Coronary artery (tissue), 2 donors: ENCODE data around the gene UBE3B.

Experiments used
- DNase-seq: peaks from one replicate; pipeline ENCODE4 v3.0.0-alpha.2; 2017; ENCODE audit warnings: low spot score
- H3K27ac ChIP-seq, 2 donors: fragments of 200-600 bp; sonication (generic); one replicate each; pipeline ENCODE4 v1.5.1; 2016 to 2019
- H3K4me3 ChIP-seq: fragments of 200-600 bp; sonication (generic); 2 replicates; pipeline ENCODE4 v1.5.1; 2016; ENCODE audit warnings: mild to moderate bottlenecking, moderate library complexity
- CTCF ChIP-seq: fragments of 200-600 bp; sonication (generic); IDR thresholded peaks from one replicate; pipeline ENCODE4 v1.5.1; 2019; ENCODE audit warnings: antibody characterized with exemption

Gene UBE3B

GRCh38 chr12:109542876-109543275, 65.4 kb downstream of the UBE3B start:
- DNase-seq = no peak
- no peak overlapping the region for H3K4me3 ChIP-seq
- no peak overlapping the region for H3K27ac ChIP-seq
- TF ChIP-seq CTCF = no peak

- no peak overlapping the region for H3K4me3 ChIP-seq
- no peak overlapping the region for H3K27ac ChIP-seq
- DNase-seq = no peak
- no peak for TF ChIP-seq CTCF
These were observed 67.6 kb downstream of the UBE3B start for GRCh38 chr12:109544955-109545531.

GRCh38 chr12:109545826-109546225, 68.4 kb downstream of the UBE3B start:
- TF ChIP-seq CTCF = no peak
- H3K27ac ChIP-seq = no peak overlapping the region
- no peak overlapping the region for H3K4me3 ChIP-seq
- no peak for DNase-seq

- no peak for TF ChIP-seq CTCF
- DNase-seq = no peak
These were observed 69.9 kb downstream of the UBE3B start for GRCh38 chr12:109547286-109547685.

GRCh38 chr12:109548258-109548657, 70.8 kb downstream of the UBE3B start:
- Histone ChIP-seq H3K4me3 (no peak overlapping the region), H3K27ac (no peak overlapping the region)
- DNase-seq = no peak
- TF ChIP-seq CTCF = no peak

More at GRCh38 chr12:109547286-109547685, 69.9 kb downstream of the UBE3B start:
- Histone ChIP-seq H3K27ac (no peak overlapping the region), H3K4me3 (no peak overlapping the region)

- TF ChIP-seq CTCF = no peak
- H3K27ac ChIP-seq = no peak overlapping the region
- no peak for DNase-seq
- no peak overlapping the region for H3K4me3 ChIP-seq
These were observed 72.3 kb downstream of the UBE3B start for GRCh38 chr12:109549613-109550270.

- no peak overlapping the region for H3K27ac ChIP-seq
- TF ChIP-seq CTCF = no peak
- DNase-seq = no peak
- no peak overlapping the region for H3K4me3 ChIP-seq
These were observed 72.8 kb downstream of the UBE3B start for GRCh38 chr12:109550281-109550680.
